GM12878 (cell line): ENCODE results near the gene ZNF775. TPM values are rescaled to one million over a fixed set of nuclear protein-coding genes. Genes with fewer than 3 reads are reported as not detected.

Experiments used
- ATAC-seq: fragments of 200-7000 bp; cut with Tn5 transposase; 3 replicates; pipeline ENCODE4 v1.9.1; 2020; ENCODE audit warnings: mild to moderate bottlenecking, moderate library complexity
- BruUV-seq: library from RNA; stranded (reverse); fragments of 400-500 nt; replicated peaks from 2 replicates; lab custom pipeline; 2021; lab: Mats Ljungman, UMichigan
- CTCF ChIA-PET: fragments of 300-600 bp; sonication (Branson Sonifier 250); formaldehyde crosslinking; extraction: SDS; loops from one replicate; lab custom pipeline; 2021; ENCODE audit warnings: inconsistent platforms; lab: Yijun Ruan, JAX
- POLR2A ChIA-PET: fragments of 350-600 bp; formaldehyde crosslinking; extraction: SDS; loops from one replicate; lab custom pipeline; 2021; ENCODE audit warnings: inconsistent platforms; lab: Charles Lee
- RAD21 ChIA-PET: fragments of 300-600 bp; sonication (Branson Sonifier 250); formaldehyde crosslinking; loops from one replicate; lab custom pipeline; 2023; ENCODE audit warnings: antibody characterized with exemption; ENCODE audit not compliant: unreplicated experiment; lab: Charles Lee
- SMC1A ChIA-PET: fragments of 300-600 bp; sonication (Branson Sonifier 250); formaldehyde crosslinking; loops from one replicate; lab custom pipeline; 2023; ENCODE audit not compliant: unreplicated experiment, uncharacterized antibody; lab: Charles Lee
- DNase-seq: peaks from one replicate; pipeline ENCODE4 v3.0.0-alpha.2; 2011; ENCODE audit warnings: low read depth, low spot score
- FAIRE-seq: peaks from 3 replicates; lab custom pipeline; 2011; peaks lifted over from hg19 to GRCh38; lab: Jason Lieb, UNC
- H2AFZ ChIP-seq: 2 replicates; pipeline ENCODE4 v1.6.0; 2011; ENCODE audit warnings: low read depth, low read length, control low read depth; ENCODE audit not compliant: control insufficient read depth
- H3K27ac ChIP-seq: 2 replicates; pipeline ENCODE4 v1.5.1; 2011; ENCODE audit warnings: control low read depth; ENCODE audit not compliant: control insufficient read depth, insufficient read depth
- H3K27me3 ChIP-seq, 2 experiments: replicated peaks in 1 of 2; 2 replicates each; pipeline versions ENCODE4 v1.6.0 to v1.6.1; 2011; ENCODE audit warnings: low read length in 1 of 2; ENCODE audit not compliant: control insufficient read depth in 2 of 2, insufficient read depth in 2 of 2
- H3K36me3 ChIP-seq, 2 experiments: 2 replicates each; pipeline ENCODE4 v1.5.1; 2011; ENCODE audit warnings: low read length in 1 of 2; ENCODE audit not compliant: control insufficient read depth in 2 of 2, insufficient read depth in 2 of 2
- H3K4me1 ChIP-seq: 2 replicates; pipeline ENCODE4 v1.6.1; 2011; ENCODE audit warnings: mild to moderate bottlenecking, low read length, moderate library complexity, mixed read lengths; ENCODE audit not compliant: control insufficient read depth, insufficient read depth
- H3K4me2 ChIP-seq: 2 replicates; pipeline ENCODE4 v1.6.0; 2011; ENCODE audit warnings: control low read depth; ENCODE audit not compliant: control insufficient read depth, insufficient read depth
- H3K4me3 ChIP-seq: fragments of 200-600 bp; sonication (generic); 2 replicates; pipeline ENCODE4 v1.5.1; 2016
- H3K79me2 ChIP-seq: 2 replicates; pipeline ENCODE4 v1.6.0; 2011; ENCODE audit warnings: low read length; ENCODE audit not compliant: control insufficient read depth, insufficient read depth
- H3K9ac ChIP-seq: 2 replicates; pipeline ENCODE4 v1.8.0; 2011; ENCODE audit warnings: low read length, control low read depth, mixed read lengths; ENCODE audit not compliant: control insufficient read depth, insufficient read depth
- H3K9me3 ChIP-seq: replicated peaks from 3 replicates; pipeline ENCODE4 v1.5.1; 2011; ENCODE audit warnings: mild to moderate bottlenecking, low read length; ENCODE audit not compliant: control insufficient read depth, insufficient read depth
- H4K20me1 ChIP-seq: 2 replicates; pipeline ENCODE4 v1.6.0; 2011; ENCODE audit not compliant: control insufficient read depth, insufficient read depth
- ATF3 ChIP-seq: IDR thresholded peaks from 2 replicates; pipeline ENCODE4 v1.6.1; 2011; ENCODE audit warnings: low read depth, mild to moderate bottlenecking, low read length, moderate library complexity, borderline replicate concordance; ENCODE audit errors: extremely low read depth
- HSF1 ChIP-seq: fragments of 150-350 bp; IDR thresholded peaks from 2 replicates; pipeline ENCODE4 v1.6.1; 2014; ENCODE audit warnings: mild to moderate bottlenecking, low read depth, low read length
- RB1 ChIP-seq: fragments of 450-650 bp; formaldehyde crosslinking; IDR thresholded peaks from 2 replicates; pipeline ENCODE4 v1.6.1; 2017; ENCODE audit warnings: mild to moderate bottlenecking, borderline replicate concordance
- WGBS: methylation state at CpG from one replicate; pipeline ENCODE4 v1.1.6; 2016; ENCODE audit warnings: low lambda C conversion rate; ENCODE audit not compliant: insufficient replicate concordance, insufficient coverage; ENCODE audit errors: missing lambda C conversion rate; 5-methylcytosine and 5-hydroxymethylcytosine counted together
- in situ Hi-C: fragments of 300-500 bp; cut with MboI; formaldehyde crosslinking; loops from 9 replicates; pipeline ENCODE4 v1.14.3; 2018; ENCODE audit warnings: mixed read lengths
- intact Hi-C: fragments of 100-400 bp; cut with micrococcal nuclease; formaldehyde crosslinking; loops from one replicate; pipeline ENCODE4 v1.14.2; 2022; ENCODE audit not compliant: unreplicated experiment
- polyA plus RNA-seq, 11 experiments: library from polyadenylated mRNA; depleted of rRNA in 4 of 11; unstranded in 6 of 11; stranded (reverse) in 5 of 11; fragments of >200 nt; fragmentation: Nextera tagmentation in 4 of 11; fragmentation: Illumina TruSeq in 1 of 11; extraction: Ambion mirVana in 4 of 11; extraction: Trizol in 1 of 11; gene quantifications; 1 replicate in 1 of 11; 2 replicates in 10 of 11; pipeline versions ENCODE4 v1.2.1 to v1.2.3, GENCODE V29; 2011 to 2016; ENCODE audit warnings: inconsistent platforms in 2 of 11, missing spikeins in 2 of 11, low read depth in 1 of 11
- total RNA-seq, 4 experiments: library from RNA; depleted of rRNA in 3 of 4; stranded (reverse); fragments of >200 nt in 3 of 4; fragmentation: Illumina TruSeq in 1 of 4; extraction: Trizol in 1 of 4; gene quantifications; 2 replicates each; pipeline versions ENCODE4 v1.2.1 to v1.2.3, GENCODE V29; 2013 to 2021
- TF ChIP-seq, protein P1 (sequence below): IDR thresholded peaks from 2 replicates; pipeline ENCODE4 v1.6.1; 2012; ENCODE audit warnings: mild to moderate bottlenecking, low read depth, low read length

The ZNF775 gene
- total and polyA plus RNA-seq, 10 of the 15 experiments (the other 5 are each of a cell fraction or from before 2014, with no cell fraction given) = 0.05 to 14.3 (median 2.1) TPM

DNA sequence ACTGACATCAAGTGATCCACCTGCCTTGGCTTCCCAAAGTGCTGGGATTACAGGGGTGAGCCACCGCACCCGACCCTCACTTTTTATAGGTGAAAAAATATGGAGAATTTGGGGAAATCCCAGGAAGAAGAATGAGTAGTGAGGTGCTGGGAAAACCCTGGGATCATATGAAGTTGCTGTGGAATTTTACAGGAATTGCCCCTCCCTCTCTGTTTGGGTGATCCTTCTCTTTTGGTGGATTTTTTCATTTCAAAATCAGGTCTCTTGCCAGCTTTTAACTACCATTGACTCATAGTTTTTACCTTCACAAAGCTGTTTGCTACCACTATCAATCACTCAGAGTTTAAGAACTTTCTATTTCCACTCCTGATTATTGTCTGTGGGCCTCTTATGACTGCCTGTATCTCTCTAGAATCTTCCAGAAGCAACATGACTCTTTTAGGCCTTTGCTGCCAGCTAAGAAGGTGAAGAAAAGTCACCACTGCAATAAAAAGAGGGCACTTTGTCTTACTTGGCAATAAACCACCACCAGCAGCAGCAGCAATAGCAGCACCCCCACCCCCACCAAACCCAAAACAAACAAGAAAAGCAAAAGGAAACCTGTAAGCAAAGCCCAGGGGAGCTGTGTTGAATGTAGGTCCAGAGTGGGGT is 67.3 kb downstream of the ZNF775 start:
- in situ Hi-C loops (loop anchor here (5.0 kb wide), 1 partner anchor 306 kb away; no protein-coding TSS in a partner anchor), intact Hi-C loops (loop anchor here (5.0 to 10.0 kb wide), 2 partner anchors 428 to 536 kb away; no protein-coding TSS in a partner anchor)
- FAIRE-seq = no peak

More for the DNA sequence above, 67.3 kb downstream of the ZNF775 start:
- Histone ChIP-seq H3K4me2 (no peak overlapping the region), H2AFZ (no peak overlapping the region), H3K9ac (no peak overlapping the region), H3K79me2 (peaks cover 11% of the 10 kb centered on the region), H3K27ac (no peak overlapping the region), H3K4me3 (no peak overlapping the region), H3K9me3 (peaks cover 6% of the 10 kb centered on the region; the same call in 2 of the 3 replicates), H3K27me3 (no peaks in the 10 kb centered on the region), H3K4me1 (peaks cover 28% of the 10 kb centered on the region), H3K36me3 (peaks cover 23 to 33% of the 10 kb centered on the region in 2 experiments; a peak in 3 of 4 replicates), H4K20me1 (no peaks in the 10 kb centered on the region)
- TF ChIP-seq RB1 = no peak
- peak; percentile 66; the same call in 1 of the 2 replicates for TF ChIP-seq HSF1
- TF ChIP-seq, protein P1, sequence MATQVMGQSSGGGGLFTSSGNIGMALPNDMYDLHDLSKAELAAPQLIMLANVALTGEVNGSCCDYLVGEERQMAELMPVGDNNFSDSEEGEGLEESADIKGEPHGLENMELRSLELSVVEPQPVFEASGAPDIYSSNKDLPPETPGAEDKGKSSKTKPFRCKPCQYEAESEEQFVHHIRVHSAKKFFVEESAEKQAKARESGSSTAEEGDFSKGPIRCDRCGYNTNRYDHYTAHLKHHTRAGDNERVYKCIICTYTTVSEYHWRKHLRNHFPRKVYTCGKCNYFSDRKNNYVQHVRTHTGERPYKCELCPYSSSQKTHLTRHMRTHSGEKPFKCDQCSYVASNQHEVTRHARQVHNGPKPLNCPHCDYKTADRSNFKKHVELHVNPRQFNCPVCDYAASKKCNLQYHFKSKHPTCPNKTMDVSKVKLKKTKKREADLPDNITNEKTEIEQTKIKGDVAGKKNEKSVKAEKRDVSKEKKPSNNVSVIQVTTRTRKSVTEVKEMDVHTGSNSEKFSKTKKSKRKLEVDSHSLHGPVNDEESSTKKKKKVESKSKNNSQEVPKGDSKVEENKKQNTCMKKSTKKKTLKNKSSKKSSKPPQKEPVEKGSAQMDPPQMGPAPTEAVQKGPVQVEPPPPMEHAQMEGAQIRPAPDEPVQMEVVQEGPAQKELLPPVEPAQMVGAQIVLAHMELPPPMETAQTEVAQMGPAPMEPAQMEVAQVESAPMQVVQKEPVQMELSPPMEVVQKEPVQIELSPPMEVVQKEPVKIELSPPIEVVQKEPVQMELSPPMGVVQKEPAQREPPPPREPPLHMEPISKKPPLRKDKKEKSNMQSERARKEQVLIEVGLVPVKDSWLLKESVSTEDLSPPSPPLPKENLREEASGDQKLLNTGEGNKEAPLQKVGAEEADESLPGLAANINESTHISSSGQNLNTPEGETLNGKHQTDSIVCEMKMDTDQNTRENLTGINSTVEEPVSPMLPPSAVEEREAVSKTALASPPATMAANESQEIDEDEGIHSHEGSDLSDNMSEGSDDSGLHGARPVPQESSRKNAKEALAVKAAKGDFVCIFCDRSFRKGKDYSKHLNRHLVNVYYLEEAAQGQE = no peak
- no peak for TF ChIP-seq ATF3
- BruUV-seq = no TSS peak
- SMC1A ChIA-PET = interaction anchor here (0.8 to 8.2 kb wide), 10 partner anchors 9 to 315 kb away, joined by 3 to 115 read pairs (median 3); partner anchors contain the start of gene GIMAP4
- DNase-seq (no peak), ATAC-seq (no peak)
- WGBS = 93% methylated on average over 2 of the region's 2 CpGs
- CTCF ChIA-PET = interaction anchor here (0.9 to 4.3 kb wide), 8 partner anchors 8 to 431 kb away, joined by 3 to 30 read pairs (median 4); no protein-coding TSS in a partner anchor
- RAD21 ChIA-PET = interaction anchor here (0.8 to 2.2 kb wide), 3 partner anchors 9 to 309 kb away, joined by 3 to 11 read pairs (median 3); no protein-coding TSS in a partner anchor
- POLR2A ChIA-PET = interaction anchor here (0.7 kb wide), 1 partner anchor 292 kb away, joined by 3 read pairs; no protein-coding TSS in a partner anchor

Other genes starting within 250 kb of the ZNF775 start
- 26.9 and 32.6 TPM in 2 replicates for gene LRRC61, start 56.0 kb upstream of the ZNF775 start, total RNA-seq (2014; rRNA removed)
- 6.9 and 9.2 TPM in 2 replicates for gene LRRC61, start 56.0 kb upstream of the ZNF775 start, total RNA-seq (2014; rRNA removed; fragmentation: Illumina TruSeq; extraction: Trizol)
- gene LRRC61, start 56.0 kb upstream of the ZNF775 start, total RNA-seq (2021) = 28.9 and 31.1 TPM in 2 replicates
- gene LRRC61, start 56.0 kb upstream of the ZNF775 start, polyA plus RNA-seq (2011; rRNA removed) = 9.6 and 16.3 TPM in 2 replicates
- 3.6 and 5.9 TPM in 2 replicates for gene LRRC61, start 56.0 kb upstream of the ZNF775 start, polyA plus RNA-seq (2014; fragmentation: Illumina TruSeq; extraction: Trizol)
- 1 to 10 TPM; 1.4 to 2.5 TPM for gene LRRC61, start 56.0 kb upstream of the ZNF775 start, polyA plus RNA-seq (2014; fragmentation: Nextera tagmentation; extraction: Ambion mirVana)
- gene LRRC61, start 56.0 kb upstream of the ZNF775 start, polyA plus RNA-seq (2014; rRNA removed) = 27.3 and 32.4 TPM in 2 replicates
- gene LRRC61, start 56.0 kb upstream of the ZNF775 start, polyA plus RNA-seq (2016; fragmentation: Nextera tagmentation; extraction: Ambion mirVana) = 10 to 100 TPM; 44.9 to 54.2 TPM
- gene ACTR3C, start 55.8 kb upstream of the ZNF775 start, total RNA-seq (2014; rRNA removed) = 8.6 and 8.9 TPM in 2 replicates
- 6.1 and 6.3 TPM in 2 replicates for gene ACTR3C, start 55.8 kb upstream of the ZNF775 start, total RNA-seq (2014; rRNA removed; fragmentation: Illumina TruSeq; extraction: Trizol)
- 3.5 and 6.5 TPM in 2 replicates for gene ACTR3C, start 55.8 kb upstream of the ZNF775 start, total RNA-seq (2021)
- 7.4 and 8.6 TPM in 2 replicates for gene ACTR3C, start 55.8 kb upstream of the ZNF775 start, polyA plus RNA-seq (2011; rRNA removed)
- gene ACTR3C, start 55.8 kb upstream of the ZNF775 start, polyA plus RNA-seq (2014; fragmentation: Illumina TruSeq; extraction: Trizol) = 3.3 and 3.4 TPM in 2 replicates
- gene ACTR3C, start 55.8 kb upstream of the ZNF775 start, polyA plus RNA-seq (2014; fragmentation: Nextera tagmentation; extraction: Ambion mirVana) = 1 to 10 TPM; 2.0 to 2.7 TPM
- 5.3 and 5.6 TPM in 2 replicates for gene ACTR3C, start 55.8 kb upstream of the ZNF775 start, polyA plus RNA-seq (2014; rRNA removed)
- gene ACTR3C, start 55.8 kb upstream of the ZNF775 start, polyA plus RNA-seq (2016; fragmentation: Nextera tagmentation; extraction: Ambion mirVana) = 10 to 100 TPM in 1 of 2 experiments, 1 to 10 TPM in 1; 6.6 to 10.2 TPM
- 0.23 and 0.33 TPM in 2 replicates for gene RARRES2, start 37.7 kb upstream of the ZNF775 start, total RNA-seq (2014; rRNA removed)
- gene RARRES2, start 37.7 kb upstream of the ZNF775 start, total RNA-seq (2014; rRNA removed; fragmentation: Illumina TruSeq; extraction: Trizol) = not detected in 2 replicates
- 0.96 and 2.2 TPM in 2 replicates for gene RARRES2, start 37.7 kb upstream of the ZNF775 start, total RNA-seq (2021)
- gene RARRES2, start 37.7 kb upstream of the ZNF775 start, polyA plus RNA-seq (2011; rRNA removed) = not detected in 2 replicates
- 0.29 TPM in 1 of 2 replicates, not detected in the other for gene RARRES2, start 37.7 kb upstream of the ZNF775 start, polyA plus RNA-seq (2014; fragmentation: Illumina TruSeq; extraction: Trizol)
- gene RARRES2, start 37.7 kb upstream of the ZNF775 start, polyA plus RNA-seq (2014; fragmentation: Nextera tagmentation; extraction: Ambion mirVana) = under 1 TPM in 1 of 2 experiments, not detected in 1; 0.13 TPM
- gene RARRES2, start 37.7 kb upstream of the ZNF775 start, polyA plus RNA-seq (2014; rRNA removed) = 0.18 and 0.41 TPM in 2 replicates
- under 1 TPM; 0.40 to 1.00 TPM for gene RARRES2, start 37.7 kb upstream of the ZNF775 start, polyA plus RNA-seq (2016; fragmentation: Nextera tagmentation; extraction: Ambion mirVana)
- 111 and 122 TPM in 2 replicates for gene REPIN1, start 10.5 kb upstream of the ZNF775 start, total RNA-seq (2014; rRNA removed)
- 32.1 and 38.7 TPM in 2 replicates for gene REPIN1, start 10.5 kb upstream of the ZNF775 start, total RNA-seq (2014; rRNA removed; fragmentation: Illumina TruSeq; extraction: Trizol)
- 161 and 172 TPM in 2 replicates for gene REPIN1, start 10.5 kb upstream of the ZNF775 start, total RNA-seq (2021)
- gene REPIN1, start 10.5 kb upstream of the ZNF775 start, polyA plus RNA-seq (2011; rRNA removed) = 56.3 and 88.0 TPM in 2 replicates
- 22.3 and 47.3 TPM in 2 replicates for gene REPIN1, start 10.5 kb upstream of the ZNF775 start, polyA plus RNA-seq (2014; fragmentation: Illumina TruSeq; extraction: Trizol)
- gene REPIN1, start 10.5 kb upstream of the ZNF775 start, polyA plus RNA-seq (2014; fragmentation: Nextera tagmentation; extraction: Ambion mirVana) = 10 to 100 TPM in 1 of 2 experiments, 1 to 10 TPM in 1; 5.1 to 12.6 TPM
- gene REPIN1, start 10.5 kb upstream of the ZNF775 start, polyA plus RNA-seq (2014; rRNA removed) = 139 and 159 TPM in 2 replicates
- gene REPIN1, start 10.5 kb upstream of the ZNF775 start, polyA plus RNA-seq (2016; fragmentation: Nextera tagmentation; extraction: Ambion mirVana) = 10 to 100 TPM; 66.4 to 87.4 TPM
- 3.7 and 4.5 TPM in 2 replicates for gene GIMAP8, start 71.3 kb downstream of the ZNF775 start, total RNA-seq (2014; rRNA removed)
- gene GIMAP8, start 71.3 kb downstream of the ZNF775 start, total RNA-seq (2014; rRNA removed; fragmentation: Illumina TruSeq; extraction: Trizol) = 5.7 TPM in 2 replicates
- gene GIMAP8, start 71.3 kb downstream of the ZNF775 start, total RNA-seq (2021) = 5.7 and 6.2 TPM in 2 replicates
- 9.7 and 12.6 TPM in 2 replicates for gene GIMAP8, start 71.3 kb downstream of the ZNF775 start, polyA plus RNA-seq (2011; rRNA removed)
- 7.9 and 8.3 TPM in 2 replicates for gene GIMAP8, start 71.3 kb downstream of the ZNF775 start, polyA plus RNA-seq (2014; fragmentation: Illumina TruSeq; extraction: Trizol)
- 1 to 10 TPM in 1 of 2 experiments, under 1 TPM in 1; 0.66 to 2.6 TPM for gene GIMAP8, start 71.3 kb downstream of the ZNF775 start, polyA plus RNA-seq (2014; fragmentation: Nextera tagmentation; extraction: Ambion mirVana)
- 6.0 and 7.0 TPM in 2 replicates for gene GIMAP8, start 71.3 kb downstream of the ZNF775 start, polyA plus RNA-seq (2014; rRNA removed)
- 1 to 10 TPM; 2.0 to 2.2 TPM for gene GIMAP8, start 71.3 kb downstream of the ZNF775 start, polyA plus RNA-seq (2016; fragmentation: Nextera tagmentation; extraction: Ambion mirVana)
- gene GIMAP7, start 135.5 kb downstream of the ZNF775 start, total RNA-seq (2014; rRNA removed) = 2.7 and 2.8 TPM in 2 replicates
- gene GIMAP7, start 135.5 kb downstream of the ZNF775 start, total RNA-seq (2014; rRNA removed; fragmentation: Illumina TruSeq; extraction: Trizol) = 4.5 and 5.1 TPM in 2 replicates
- gene GIMAP7, start 135.5 kb downstream of the ZNF775 start, total RNA-seq (2021) = 3.4 and 3.9 TPM in 2 replicates
- gene GIMAP7, start 135.5 kb downstream of the ZNF775 start, polyA plus RNA-seq (2011; rRNA removed) = 4.9 and 7.4 TPM in 2 replicates
- gene GIMAP7, start 135.5 kb downstream of the ZNF775 start, polyA plus RNA-seq (2014; fragmentation: Illumina TruSeq; extraction: Trizol) = 7.4 and 10.2 TPM in 2 replicates
- 10 to 100 TPM; 14.1 to 16.6 TPM for gene GIMAP7, start 135.5 kb downstream of the ZNF775 start, polyA plus RNA-seq (2014; fragmentation: Nextera tagmentation; extraction: Ambion mirVana)
- 3.5 and 3.7 TPM in 2 replicates for gene GIMAP7, start 135.5 kb downstream of the ZNF775 start, polyA plus RNA-seq (2014; rRNA removed)
- 1 to 10 TPM; 5.8 to 6.8 TPM for gene GIMAP7, start 135.5 kb downstream of the ZNF775 start, polyA plus RNA-seq (2016; fragmentation: Nextera tagmentation; extraction: Ambion mirVana)
- 0.11 and 0.98 TPM in 2 replicates for gene GIMAP4, start 188.1 kb downstream of the ZNF775 start, total RNA-seq (2014; rRNA removed)
- gene GIMAP4, start 188.1 kb downstream of the ZNF775 start, total RNA-seq (2014; rRNA removed; fragmentation: Illumina TruSeq; extraction: Trizol) = 0.28 and 0.40 TPM in 2 replicates
- gene GIMAP4, start 188.1 kb downstream of the ZNF775 start, total RNA-seq (2021) = 0.54 and 1.0 TPM in 2 replicates
- 1.5 and 2.5 TPM in 2 replicates for gene GIMAP4, start 188.1 kb downstream of the ZNF775 start, polyA plus RNA-seq (2011; rRNA removed)
- gene GIMAP4, start 188.1 kb downstream of the ZNF775 start, polyA plus RNA-seq (2014; fragmentation: Illumina TruSeq; extraction: Trizol) = 0.43 and 1.5 TPM in 2 replicates
- gene GIMAP4, start 188.1 kb downstream of the ZNF775 start, polyA plus RNA-seq (2014; fragmentation: Nextera tagmentation; extraction: Ambion mirVana) = under 1 TPM in 1 of 2 experiments, not detected in 1; 0.29 TPM
- 0.06 and 0.65 TPM in 2 replicates for gene GIMAP4, start 188.1 kb downstream of the ZNF775 start, polyA plus RNA-seq (2014; rRNA removed)
- under 1 TPM; 0.11 to 0.32 TPM for gene GIMAP4, start 188.1 kb downstream of the ZNF775 start, polyA plus RNA-seq (2016; fragmentation: Nextera tagmentation; extraction: Ambion mirVana)